CD8-positive, alpha-beta memory T cell (primary cell): ENCODE measurements around the gene SFRP5. TPM values are rescaled to one million over a fixed set of nuclear protein-coding genes. Genes with fewer than 3 reads are reported as not detected.
A peak's percentile ranks its signal among the peaks of the same experiment; 100 is the strongest.

Experiments
- CTCF ChIA-PET: fragments of 350-600 bp; sonication (Branson Sonifier 250); formaldehyde crosslinking; loops from one replicate; lab custom pipeline; 2021; ENCODE audit warnings: antibody characterized with exemption; lab: Charles Lee
- POLR2A ChIA-PET: fragments of 350-600 bp; sonication (Branson Sonifier 250); formaldehyde crosslinking; loops from one replicate; lab custom pipeline; 2021; ENCODE audit warnings: antibody characterized with exemption; lab: Charles Lee
- DNase-seq, 5 donors: peaks; one replicate each; pipeline versions ENCODE4 v3.0.0 to v3.0.0-alpha.2; 2020 to 2022; ENCODE audit warnings: mixed read lengths in 1 of 5
- H3K27ac ChIP-seq: one replicate; pipeline ENCODE4 v1.7.0; 2013; ENCODE audit warnings: low read depth, mild to moderate bottlenecking, low read length, moderate library complexity
- H3K27me3 ChIP-seq: 2 replicates; pipeline ENCODE4 v1.7.0; 2013; ENCODE audit warnings: low read length, mild to moderate bottlenecking; ENCODE audit not compliant: insufficient read depth, poor library complexity, severe bottlenecking
- H3K36me3 ChIP-seq: 2 replicates; pipeline ENCODE4 v1.7.0; 2013; ENCODE audit warnings: mild to moderate bottlenecking, low read length, moderate library complexity; ENCODE audit not compliant: insufficient read depth
- H3K4me1 ChIP-seq: 2 replicates; pipeline ENCODE4 v1.7.0; 2013; ENCODE audit warnings: mild to moderate bottlenecking, low read length, moderate library complexity; ENCODE audit not compliant: insufficient read depth
- H3K4me3 ChIP-seq: 2 replicates; pipeline ENCODE4 v1.7.0; 2013; ENCODE audit warnings: mild to moderate bottlenecking, low read length
- H3K9me3 ChIP-seq: 2 replicates; pipeline ENCODE4 v1.7.0; 2013; ENCODE audit warnings: mild to moderate bottlenecking, low read length
- H3K27ac Mint-ChIP-seq, 8 donors: one replicate each; pipeline ENCODE4 v1.8.0; 2020 to 2021; ENCODE audit warnings: mixed read lengths in 8 of 8, mild to moderate bottlenecking in 6 of 8, inconsistent platforms in 3 of 8, moderate library complexity in 3 of 8
- H3K27me3 Mint-ChIP-seq, 2 donors: one replicate each; pipeline ENCODE4 v1.8.0; 2020 to 2021; ENCODE audit warnings: mixed read lengths in 2 of 2, mild to moderate bottlenecking in 1 of 2, moderate library complexity in 1 of 2
- H3K36me3 Mint-ChIP-seq, 3 donors: one replicate each; pipeline ENCODE4 v1.8.0; 2020 to 2021; ENCODE audit warnings: mixed read lengths in 3 of 3, inconsistent platforms in 1 of 3, mild to moderate bottlenecking in 1 of 3
- H3K4me1 Mint-ChIP-seq, 3 donors: one replicate each; pipeline ENCODE4 v1.8.0; 2020 to 2021; ENCODE audit warnings: mixed read lengths in 3 of 3, inconsistent platforms in 1 of 3, mild to moderate bottlenecking in 1 of 3
- H3K4me3 Mint-ChIP-seq, 7 donors: one replicate each; pipeline ENCODE4 v1.8.0; 2020 to 2021; ENCODE audit warnings: mixed read lengths in 7 of 7, mild to moderate bottlenecking in 6 of 7, moderate library complexity in 4 of 7, inconsistent platforms in 2 of 7
- H3K9me3 Mint-ChIP-seq, 5 donors: one replicate each; pipeline ENCODE4 v1.8.0; 2020 to 2022; ENCODE audit warnings: mixed read lengths in 5 of 5, mild to moderate bottlenecking in 3 of 5, moderate library complexity in 2 of 5, inconsistent platforms in 1 of 5
- polyA plus RNA-seq: library from polyadenylated mRNA; unstranded; fragments of 300-500 nt; fragmentation: Illumina TruSeq; gene quantifications from one replicate; pipeline ENCODE4 v1.2.3, GENCODE V29; 2021
- total RNA-seq, 2 experiments: library from RNA; stranded (reverse); gene quantifications; one replicate each; pipeline ENCODE4 v1.2.3, GENCODE V29; 2021

SFRP5 gene, protein sequence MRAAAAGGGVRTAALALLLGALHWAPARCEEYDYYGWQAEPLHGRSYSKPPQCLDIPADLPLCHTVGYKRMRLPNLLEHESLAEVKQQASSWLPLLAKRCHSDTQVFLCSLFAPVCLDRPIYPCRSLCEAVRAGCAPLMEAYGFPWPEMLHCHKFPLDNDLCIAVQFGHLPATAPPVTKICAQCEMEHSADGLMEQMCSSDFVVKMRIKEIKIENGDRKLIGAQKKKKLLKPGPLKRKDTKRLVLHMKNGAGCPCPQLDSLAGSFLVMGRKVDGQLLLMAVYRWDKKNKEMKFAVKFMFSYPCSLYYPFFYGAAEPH
- not detected for total RNA-seq
- 0.54 TPM for polyA plus RNA-seq

- no peak within 1 kb of the TSS for H3K4me3 ChIP-seq
- peak within 1 kb of the TSS in 1 of 8 donors; percentile 22 for H3K27ac Mint-ChIP-seq
- no peaks in the 10 kb centered on the region for H3K9me3 ChIP-seq
- POLR2A ChIA-PET = no interaction called here
- peaks cover 13% of the 10 kb centered on the region for H3K27me3 ChIP-seq
- CTCF ChIA-PET = interaction anchor here (0.8 kb wide), 1 partner anchor 14 kb away, joined by 3 read pairs; no protein-coding TSS in a partner anchor
- no peaks in the 10 kb centered on the region for H3K36me3 ChIP-seq
- no peak within 1 kb of the TSS for H3K27ac ChIP-seq
- H3K4me1 ChIP-seq = no peaks in the 10 kb centered on the region
- H3K27me3 Mint-ChIP-seq = peaks cover 33 to 42% of the 10 kb centered on the region in 2 donors
- H3K36me3 Mint-ChIP-seq = peaks cover 0 to 2% (median 2%) of the 10 kb centered on the region in 3 donors
- H3K4me3 Mint-ChIP-seq = peak within 1 kb of the TSS; percentile 20 to 78 (median 66)
- no peak for DNase-seq
- H3K4me1 Mint-ChIP-seq = peaks cover 9 to 24% (median 16%) of the 10 kb centered on the region in 3 donors
- H3K9me3 Mint-ChIP-seq = peaks cover 0 to 2% (median 0%) of the 10 kb centered on the region in 5 donors
Observed at GRCh38 chr10:97771913-97772823, at the start of gene SFRP5. TSS of gene SFRP5 (minus strand) at chr10:97771999. CDS start at chr10:97771833, 166 bp downstream.

GRCh38 chr10:97820096-97820704 is 48.4 kb upstream of the SFRP5 start:
- peaks cover 0 to 4% (median 1%) of the 10 kb centered on the region in 3 donors for H3K36me3 Mint-ChIP-seq
- no peaks in the 10 kb centered on the region for H3K9me3 Mint-ChIP-seq
- no peaks in the 10 kb centered on the region for H3K9me3 ChIP-seq
- peaks cover 0 to 11% of the 10 kb centered on the region in 2 donors for H3K27me3 Mint-ChIP-seq
- H3K4me3 ChIP-seq = no peak overlapping the region
- peak overlapping the region in 1 of 8 donors; percentile 57 for H3K27ac Mint-ChIP-seq
- H3K27ac ChIP-seq = no peak overlapping the region
- no peaks in the 10 kb centered on the region for H3K4me1 ChIP-seq
- no peaks in the 10 kb centered on the region for H3K4me1 Mint-ChIP-seq
- no peak overlapping the region for H3K4me3 Mint-ChIP-seq
- CTCF ChIA-PET = no interaction called here
- POLR2A ChIA-PET = no interaction called here
- no peak for DNase-seq
- no peaks in the 10 kb centered on the region for H3K27me3 ChIP-seq
- H3K36me3 ChIP-seq = no peaks in the 10 kb centered on the region

GRCh38 chr10:97818572-97818971 is 46.8 kb upstream of the SFRP5 start:
- peaks cover 0 to 11% of the 10 kb centered on the region in 2 donors for H3K27me3 Mint-ChIP-seq
- no peaks in the 10 kb centered on the region for H3K27me3 ChIP-seq
- no peak for DNase-seq
- H3K4me3 ChIP-seq = no peak overlapping the region
- no peak overlapping the region for H3K4me3 Mint-ChIP-seq
- ChIA-PET POLR2A (no interaction called here), CTCF (no interaction called here)
- no peaks in the 10 kb centered on the region for H3K36me3 ChIP-seq
- no peaks in the 10 kb centered on the region for H3K4me1 ChIP-seq
- no peaks in the 10 kb centered on the region for H3K9me3 ChIP-seq
- peaks cover 0 to 4% (median 1%) of the 10 kb centered on the region in 3 donors for H3K36me3 Mint-ChIP-seq
- no peaks in the 10 kb centered on the region for H3K4me1 Mint-ChIP-seq
- no peak overlapping the region for H3K27ac Mint-ChIP-seq
- no peak overlapping the region for H3K27ac ChIP-seq
- no peaks in the 10 kb centered on the region for H3K9me3 Mint-ChIP-seq

DNA sequence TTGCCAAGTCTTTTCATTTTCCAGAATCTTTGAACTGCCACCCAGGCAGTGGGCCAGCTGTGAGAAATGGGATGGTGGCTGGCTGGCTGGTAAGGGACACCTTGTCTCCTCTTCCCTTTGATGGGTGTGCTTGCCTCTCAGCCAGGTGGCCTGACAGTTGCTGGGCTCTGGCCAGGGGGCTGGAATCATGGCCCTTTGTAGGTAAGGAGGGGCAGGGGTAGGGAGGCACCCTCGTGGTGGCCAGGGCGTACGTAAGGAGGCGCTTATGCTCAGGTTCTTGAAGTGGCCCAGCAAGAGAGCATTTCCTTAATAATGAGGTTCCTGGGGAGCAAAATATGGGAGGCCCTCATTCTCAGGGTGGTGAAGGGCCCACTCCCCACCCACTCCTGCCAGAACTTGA is 44.8 kb upstream of the SFRP5 start:
- no peak overlapping the region for H3K27ac ChIP-seq
- H3K4me3 ChIP-seq = no peak overlapping the region
- no peaks in the 10 kb centered on the region for H3K36me3 ChIP-seq
- ChIA-PET POLR2A (no interaction called here), CTCF (no interaction called here)
- no peak overlapping the region for H3K27ac Mint-ChIP-seq
- no peaks in the 10 kb centered on the region for H3K4me1 ChIP-seq
- H3K36me3 Mint-ChIP-seq = peaks cover 0 to 4% (median 1%) of the 10 kb centered on the region in 3 donors
- H3K27me3 ChIP-seq = no peaks in the 10 kb centered on the region
- H3K9me3 Mint-ChIP-seq = no peaks in the 10 kb centered on the region
- peaks cover 0 to 11% of the 10 kb centered on the region in 2 donors for H3K27me3 Mint-ChIP-seq
- no peaks in the 10 kb centered on the region for H3K9me3 ChIP-seq
- DNase-seq = no peak
- H3K4me1 Mint-ChIP-seq = peaks cover 0 to 4% (median 3%) of the 10 kb centered on the region in 3 donors
- no peak overlapping the region for H3K4me3 Mint-ChIP-seq

DNA sequence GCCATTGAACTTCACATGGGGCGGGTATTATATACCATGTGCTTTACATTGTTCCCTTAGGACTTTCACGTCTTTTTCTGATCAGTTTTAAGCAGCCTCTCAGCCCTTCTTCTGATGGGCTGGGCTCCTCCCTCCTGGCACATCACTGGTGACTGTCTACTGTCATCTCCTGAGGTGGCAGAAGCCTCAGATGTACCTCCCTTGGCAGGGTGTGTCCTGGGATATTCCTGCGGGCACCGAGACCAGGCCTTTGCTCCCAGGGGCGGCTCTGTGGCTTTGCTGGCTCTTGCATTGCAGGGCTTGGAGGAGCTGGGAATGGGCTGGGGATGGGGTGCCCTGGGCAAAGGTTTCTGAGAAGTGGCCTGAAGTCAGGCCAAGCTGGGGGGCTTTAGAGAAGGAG is 43.2 kb upstream of the SFRP5 start:
- H3K4me1 Mint-ChIP-seq = peaks cover 0 to 4% (median 3%) of the 10 kb centered on the region in 3 donors
- ChIA-PET POLR2A (no interaction called here), CTCF (interaction anchor here (0.9 kb wide), 1 partner anchor 23 kb away, joined by 3 read pairs; no protein-coding TSS in a partner anchor)
- H3K4me1 ChIP-seq = no peaks in the 10 kb centered on the region
- peaks cover 0 to 11% of the 10 kb centered on the region in 2 donors for H3K27me3 Mint-ChIP-seq
- H3K27me3 ChIP-seq = no peaks in the 10 kb centered on the region
- no peak overlapping the region for H3K4me3 ChIP-seq
- no peak overlapping the region for H3K4me3 Mint-ChIP-seq
- no peak overlapping the region for H3K27ac ChIP-seq
- H3K36me3 ChIP-seq = no peaks in the 10 kb centered on the region
- H3K9me3 Mint-ChIP-seq = no peaks in the 10 kb centered on the region
- no peak for DNase-seq
- H3K27ac Mint-ChIP-seq = no peak overlapping the region
- no peaks in the 10 kb centered on the region for H3K9me3 ChIP-seq
- peaks cover 0 to 4% (median 1%) of the 10 kb centered on the region in 3 donors for H3K36me3 Mint-ChIP-seq

GRCh38 chr10:97813311-97813710 is 41.5 kb upstream of the SFRP5 start:
- DNase-seq = no peak
- no peaks in the 10 kb centered on the region for H3K9me3 Mint-ChIP-seq
- H3K4me1 ChIP-seq = no peaks in the 10 kb centered on the region
- peaks cover 0 to 4% (median 3%) of the 10 kb centered on the region in 3 donors for H3K4me1 Mint-ChIP-seq
- H3K36me3 Mint-ChIP-seq = peaks cover 0 to 4% (median 0%) of the 10 kb centered on the region in 3 donors
- no peaks in the 10 kb centered on the region for H3K9me3 ChIP-seq
- no peak overlapping the region for H3K27ac ChIP-seq
- no peak overlapping the region for H3K4me3 ChIP-seq
- H3K27me3 ChIP-seq = no peaks in the 10 kb centered on the region
- H3K27ac Mint-ChIP-seq = no peak overlapping the region
- peaks cover 1 to 8% of the 10 kb centered on the region in 2 donors for H3K27me3 Mint-ChIP-seq
- POLR2A ChIA-PET = no interaction called here
- H3K4me3 Mint-ChIP-seq = no peak overlapping the region
- H3K36me3 ChIP-seq = no peaks in the 10 kb centered on the region
- CTCF ChIA-PET = no interaction called here

GRCh38 chr10:97812696-97813095 is 40.9 kb upstream of the SFRP5 start:
- Histone ChIP-seq H3K36me3 (no peaks in the 10 kb centered on the region), H3K27ac (no peak overlapping the region), H3K27me3 (no peaks in the 10 kb centered on the region), H3K9me3 (no peaks in the 10 kb centered on the region), H3K4me1 (no peaks in the 10 kb centered on the region), H3K4me3 (no peak overlapping the region)
- peaks cover 0 to 4% (median 3%) of the 10 kb centered on the region in 3 donors for H3K4me1 Mint-ChIP-seq
- H3K36me3 Mint-ChIP-seq = no peaks in the 10 kb centered on the region
- H3K27me3 Mint-ChIP-seq = peaks cover 2 to 3% of the 10 kb centered on the region in 2 donors
- DNase-seq = no peak
- H3K27ac Mint-ChIP-seq = peak overlapping the region in 1 of 8 donors; percentile 26
- H3K4me3 Mint-ChIP-seq = no peak overlapping the region
- CTCF ChIA-PET = no interaction called here
- no peaks in the 10 kb centered on the region for H3K9me3 Mint-ChIP-seq
- POLR2A ChIA-PET = no interaction called here
